Measurements from ENCODE around the gene TAF1L.

Gene TAF1L, protein sequence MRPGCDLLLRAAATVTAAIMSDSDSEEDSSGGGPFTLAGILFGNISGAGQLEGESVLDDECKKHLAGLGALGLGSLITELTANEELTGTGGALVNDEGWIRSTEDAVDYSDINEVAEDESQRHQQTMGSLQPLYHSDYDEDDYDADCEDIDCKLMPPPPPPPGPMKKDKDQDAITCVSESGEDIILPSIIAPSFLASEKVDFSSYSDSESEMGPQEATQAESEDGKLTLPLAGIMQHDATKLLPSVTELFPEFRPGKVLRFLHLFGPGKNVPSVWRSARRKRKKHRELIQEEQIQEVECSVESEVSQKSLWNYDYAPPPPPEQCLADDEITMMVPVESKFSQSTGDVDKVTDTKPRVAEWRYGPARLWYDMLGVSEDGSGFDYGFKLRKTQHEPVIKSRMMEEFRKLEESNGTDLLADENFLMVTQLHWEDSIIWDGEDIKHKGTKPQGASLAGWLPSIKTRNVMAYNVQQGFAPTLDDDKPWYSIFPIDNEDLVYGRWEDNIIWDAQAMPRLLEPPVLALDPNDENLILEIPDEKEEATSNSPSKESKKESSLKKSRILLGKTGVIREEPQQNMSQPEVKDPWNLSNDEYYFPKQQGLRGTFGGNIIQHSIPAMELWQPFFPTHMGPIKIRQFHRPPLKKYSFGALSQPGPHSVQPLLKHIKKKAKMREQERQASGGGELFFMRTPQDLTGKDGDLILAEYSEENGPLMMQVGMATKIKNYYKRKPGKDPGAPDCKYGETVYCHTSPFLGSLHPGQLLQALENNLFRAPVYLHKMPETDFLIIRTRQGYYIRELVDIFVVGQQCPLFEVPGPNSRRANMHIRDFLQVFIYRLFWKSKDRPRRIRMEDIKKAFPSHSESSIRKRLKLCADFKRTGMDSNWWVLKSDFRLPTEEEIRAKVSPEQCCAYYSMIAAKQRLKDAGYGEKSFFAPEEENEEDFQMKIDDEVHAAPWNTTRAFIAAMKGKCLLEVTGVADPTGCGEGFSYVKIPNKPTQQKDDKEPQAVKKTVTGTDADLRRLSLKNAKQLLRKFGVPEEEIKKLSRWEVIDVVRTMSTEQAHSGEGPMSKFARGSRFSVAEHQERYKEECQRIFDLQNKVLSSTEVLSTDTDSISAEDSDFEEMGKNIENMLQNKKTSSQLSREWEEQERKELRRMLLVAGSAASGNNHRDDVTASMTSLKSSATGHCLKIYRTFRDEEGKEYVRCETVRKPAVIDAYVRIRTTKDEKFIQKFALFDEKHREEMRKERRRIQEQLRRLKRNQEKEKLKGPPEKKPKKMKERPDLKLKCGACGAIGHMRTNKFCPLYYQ (N-terminal part only)

DNA sequence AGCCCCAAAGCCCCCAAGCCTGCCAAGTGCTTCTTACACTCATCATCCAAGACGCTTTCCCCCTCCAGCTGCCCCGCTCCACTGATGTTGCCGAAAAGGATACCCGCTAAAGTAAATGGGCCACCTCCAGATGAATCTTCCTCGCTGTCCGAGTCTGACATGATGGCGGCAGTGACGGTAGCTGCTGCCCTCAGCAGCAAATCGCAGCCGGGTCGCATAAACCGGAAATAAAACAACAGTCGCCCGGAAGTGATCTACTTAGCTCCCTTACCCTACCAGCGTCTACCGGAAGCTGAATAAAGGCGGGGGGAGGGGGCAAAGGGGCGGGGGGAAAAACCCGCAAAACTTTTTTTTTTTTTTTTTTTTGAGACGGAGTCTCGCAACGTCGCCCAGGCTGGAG lies at the start of gene TAF1L:
TSS of gene TAF1L (minus strand) at position 308 of the 400 bp plus-strand sequence. CDS start at position 218, 90 bp downstream.
- TF ChIP-seq GATA3 (IDR thresholded peaks at IDR 0.05; ENCODE audit: low read depth, low read length) = no peak

DNA sequence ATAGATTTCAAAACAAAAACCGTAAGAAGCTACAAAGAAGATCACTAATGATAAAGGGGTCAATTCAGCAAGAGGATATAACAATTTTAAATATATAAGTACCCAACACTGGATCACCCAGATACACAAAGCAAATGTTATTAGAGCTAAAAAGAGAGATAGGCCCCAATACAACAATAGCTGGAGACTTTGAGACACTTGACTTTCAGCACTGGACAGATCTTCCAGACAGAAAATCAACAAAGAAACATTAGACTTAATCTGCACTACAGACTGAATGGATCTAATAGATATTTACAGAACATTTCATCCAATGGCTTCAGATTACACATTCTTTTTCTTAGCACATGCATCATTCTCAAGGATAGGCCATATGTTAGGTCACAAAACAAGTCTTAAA lies 46.3 kb upstream of the TAF1L start:
- TF ChIP-seq GATA2 (IDR thresholded peaks at IDR 0.05; ENCODE audit: low read depth, low read length) = no peak
- TF ChIP-seq GATA3 (IDR thresholded peaks at IDR 0.05; ENCODE audit: low read depth, low read length) = no peak

DNA sequence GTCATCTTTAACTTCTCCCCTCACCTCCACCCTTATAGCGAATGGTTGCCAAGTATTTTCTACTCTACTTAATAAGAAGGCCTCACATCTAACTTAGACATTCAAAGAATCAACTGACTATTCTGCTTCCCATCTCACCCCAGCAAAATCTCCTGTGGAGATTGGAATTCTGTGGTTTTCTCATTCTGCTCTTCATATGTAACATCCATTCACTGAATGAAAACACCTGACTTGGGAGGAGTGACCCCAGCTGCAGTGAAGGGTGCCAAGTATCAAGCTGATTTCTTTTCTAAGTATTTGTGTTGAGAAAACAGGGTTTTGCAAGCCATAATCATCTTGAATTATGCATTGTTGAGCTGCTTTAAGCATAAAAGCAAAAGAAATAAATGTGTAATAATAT lies 42.5 kb upstream of the TAF1L start:
- TF ChIP-seq GATA2 (IDR thresholded peaks at IDR 0.05; ENCODE audit: low read depth, low read length) (no peak), GATA3 (IDR thresholded peaks at IDR 0.05; ENCODE audit: low read depth, low read length) (no peak)

DNA sequence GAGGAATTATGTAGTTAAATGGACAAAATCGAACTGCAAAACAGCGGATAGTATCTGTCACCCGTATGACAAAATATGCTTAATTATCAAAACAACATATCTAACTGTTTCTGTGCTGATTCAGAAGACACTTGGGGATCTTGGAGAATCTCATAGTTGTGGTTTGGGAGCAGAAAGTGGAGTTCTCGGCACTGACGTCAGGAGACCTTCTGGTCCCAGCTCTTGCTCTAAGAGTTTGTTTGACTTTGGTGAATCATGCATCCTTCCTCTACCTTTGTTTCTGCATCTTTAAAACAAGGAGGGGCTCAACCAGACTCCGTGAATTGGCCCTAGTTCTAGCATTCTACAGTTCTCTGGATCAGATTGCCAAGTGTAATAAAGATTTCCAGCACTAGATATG lies 37.0 kb upstream of the TAF1L start:
- TF ChIP-seq GATA2 (IDR thresholded peaks at IDR 0.05; ENCODE audit: low read depth, low read length) = no peak
- TF ChIP-seq GATA3 (IDR thresholded peaks at IDR 0.05; ENCODE audit: low read depth, low read length) = no peak

DNA sequence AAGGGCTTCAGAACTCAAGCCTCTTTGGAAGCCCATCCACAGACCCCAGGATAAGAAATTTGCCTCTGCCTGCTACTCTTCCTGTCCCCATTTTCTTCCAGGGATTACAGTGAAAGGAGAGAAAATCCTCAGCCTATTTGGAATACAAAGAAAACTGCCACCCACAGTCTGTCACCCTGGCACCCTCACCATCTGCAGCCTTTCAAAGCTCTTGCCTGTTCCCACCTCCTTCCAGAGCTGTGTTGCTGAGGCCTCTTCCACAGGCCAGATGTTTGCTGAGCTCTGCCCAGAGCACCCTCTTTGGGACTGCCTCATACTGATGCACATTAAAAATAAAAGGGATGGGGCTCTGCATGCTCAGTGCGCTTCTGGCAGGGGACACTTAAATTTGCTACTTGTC lies 35.9 kb upstream of the TAF1L start:
- TF ChIP-seq GATA3 (IDR thresholded peaks at IDR 0.05; ENCODE audit: low read depth, low read length) = no peak

DNA sequence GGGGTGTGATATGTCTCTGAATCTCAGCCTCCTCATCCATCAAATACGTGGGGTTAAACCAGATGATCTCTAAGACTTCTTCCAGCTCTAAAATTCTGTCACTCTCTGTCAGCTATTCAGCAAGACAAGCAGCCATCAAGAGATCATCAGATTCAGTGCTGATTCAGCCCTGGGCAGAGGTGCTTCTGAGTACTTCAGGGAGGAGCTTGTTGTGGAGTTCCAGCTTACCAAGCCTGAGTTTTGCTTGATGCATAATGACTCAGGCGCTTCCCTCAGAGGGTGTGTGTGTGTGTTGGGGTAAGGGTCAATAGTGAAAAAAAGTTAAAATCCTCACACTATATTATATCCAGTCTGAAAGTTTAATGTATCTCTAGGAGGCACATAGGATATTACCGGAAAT lies 29.6 kb upstream of the TAF1L start:
- TF ChIP-seq GATA2 (IDR thresholded peaks at IDR 0.05; ENCODE audit: low read depth, low read length) (no peak), GATA3 (IDR thresholded peaks at IDR 0.05; ENCODE audit: low read depth, low read length) (no peak)

DNA sequence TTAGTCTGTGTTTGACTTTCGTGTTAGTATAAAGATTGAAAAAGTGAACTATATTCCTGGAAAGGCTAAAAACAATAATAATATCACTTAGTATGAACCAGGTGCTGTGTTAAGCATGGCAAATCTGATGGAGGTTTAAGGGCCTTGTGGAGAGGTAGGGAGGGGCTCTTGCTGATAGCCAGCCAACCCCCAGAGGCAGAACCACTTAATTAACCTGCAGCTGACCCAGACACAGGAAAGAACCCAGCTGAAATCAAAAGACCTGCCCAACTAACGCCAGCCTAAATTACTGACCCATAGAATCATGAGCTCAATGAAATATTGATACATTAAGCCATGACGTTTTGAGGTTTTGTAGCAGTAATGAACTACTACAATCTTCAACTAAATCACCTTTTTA lies 28.3 kb upstream of the TAF1L start:
- TF ChIP-seq GATA3 (IDR thresholded peaks at IDR 0.05; ENCODE audit: low read depth, low read length) = no peak

DNA sequence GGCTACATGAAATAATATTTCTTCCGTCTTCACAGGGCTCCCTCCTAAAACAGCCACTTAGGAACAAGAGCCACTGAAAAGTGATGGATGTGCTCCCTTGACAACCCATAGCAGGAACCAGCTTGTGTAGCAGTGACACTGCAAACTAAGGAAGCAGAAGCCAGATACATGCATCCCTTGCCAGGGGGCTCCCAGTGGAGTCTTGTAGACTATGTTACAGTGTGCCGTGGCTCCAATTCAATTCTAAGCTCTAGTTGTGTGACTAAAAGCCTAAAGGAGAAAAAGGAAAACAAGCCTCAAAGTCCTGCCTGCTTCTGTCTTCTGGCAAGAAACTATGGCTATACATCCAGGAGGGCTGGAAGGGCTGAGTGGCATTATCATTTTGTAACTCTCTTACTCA lies 12.2 kb upstream of the TAF1L start:
- TF ChIP-seq GATA2 (IDR thresholded peaks at IDR 0.05; ENCODE audit: low read depth, low read length) (no peak), GATA3 (IDR thresholded peaks at IDR 0.05; ENCODE audit: low read depth, low read length) (no peak)

DNA sequence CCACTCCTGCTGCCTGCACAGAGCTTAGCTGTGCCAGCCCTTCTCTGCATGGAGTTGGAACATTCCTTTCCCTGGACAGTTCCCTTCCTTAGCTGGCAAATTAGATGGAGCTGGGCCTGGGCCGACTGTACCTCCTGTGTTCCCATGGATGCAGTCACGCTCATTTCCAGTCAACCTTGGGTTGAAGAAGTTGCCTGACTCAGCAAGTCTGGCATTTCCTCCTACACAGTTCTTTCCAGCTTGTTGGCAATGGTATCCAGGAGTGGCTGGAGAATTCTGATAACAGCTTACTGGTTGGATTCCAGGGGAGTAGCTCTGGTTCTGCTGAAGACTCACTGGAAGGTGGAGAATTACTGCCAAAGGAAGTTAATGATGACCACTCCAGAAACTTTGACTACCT lies 9.2 kb upstream of the TAF1L start:
- TF ChIP-seq GATA2 (IDR thresholded peaks at IDR 0.05; ENCODE audit: low read depth, low read length) (no peak), GATA3 (IDR thresholded peaks at IDR 0.05; ENCODE audit: low read depth, low read length) (no peak)

DNA sequence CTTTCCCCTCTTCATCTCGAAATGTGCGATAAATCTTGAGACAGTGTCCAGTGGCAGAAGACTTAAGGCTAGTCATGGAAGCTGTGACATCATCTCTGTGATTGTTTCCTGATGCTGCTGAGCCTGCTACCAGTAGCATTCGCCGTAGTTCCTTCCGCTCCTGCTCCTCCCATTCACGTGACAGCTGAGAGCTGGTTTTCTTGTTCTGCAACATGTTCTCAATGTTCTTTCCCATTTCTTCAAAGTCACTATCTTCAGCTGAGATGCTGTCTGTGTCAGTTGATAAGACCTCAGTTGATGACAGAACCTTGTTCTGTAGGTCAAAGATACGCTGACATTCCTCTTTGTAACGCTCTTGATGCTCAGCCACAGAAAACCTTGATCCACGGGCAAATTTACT lies 3.5 kb downstream of the TAF1L start:
- TF ChIP-seq GATA3 (IDR thresholded peaks at IDR 0.05; ENCODE audit: low read depth, low read length) (no peak), GATA2 (IDR thresholded peaks at IDR 0.05; ENCODE audit: low read depth, low read length) (no peak)

DNA sequence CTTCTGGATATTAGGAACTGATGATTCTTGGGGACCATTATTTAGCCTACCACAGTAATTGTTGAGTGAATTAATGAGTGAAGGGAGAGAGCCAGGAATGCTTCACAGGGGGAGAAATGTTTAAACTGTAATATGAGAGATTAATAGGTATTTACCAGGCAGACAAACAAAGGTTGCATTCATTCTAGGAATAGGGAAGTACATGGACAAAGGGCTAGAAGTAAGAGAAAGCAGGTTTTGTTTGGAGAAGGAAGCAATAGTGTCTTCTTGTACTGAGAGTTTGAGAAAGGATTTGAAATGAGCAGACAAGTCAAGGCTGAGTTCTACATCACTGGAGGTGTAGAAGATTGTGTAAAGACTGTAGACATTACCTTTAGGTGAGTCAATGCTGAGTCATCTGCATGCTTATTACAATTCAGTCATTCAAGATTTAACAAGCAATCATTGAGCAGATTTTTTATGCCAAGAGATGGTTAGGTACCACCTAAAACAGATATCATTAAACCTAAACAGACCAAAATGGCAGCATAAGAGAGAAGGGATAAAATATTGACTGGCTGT lies 8.0 kb downstream of the TAF1L start:
- TF ChIP-seq GATA2 (IDR thresholded peaks at IDR 0.05; ENCODE audit: low read depth, low read length) (no peak), GATA3 (IDR thresholded peaks at IDR 0.05; ENCODE audit: low read depth, low read length) (no peak)

DNA sequence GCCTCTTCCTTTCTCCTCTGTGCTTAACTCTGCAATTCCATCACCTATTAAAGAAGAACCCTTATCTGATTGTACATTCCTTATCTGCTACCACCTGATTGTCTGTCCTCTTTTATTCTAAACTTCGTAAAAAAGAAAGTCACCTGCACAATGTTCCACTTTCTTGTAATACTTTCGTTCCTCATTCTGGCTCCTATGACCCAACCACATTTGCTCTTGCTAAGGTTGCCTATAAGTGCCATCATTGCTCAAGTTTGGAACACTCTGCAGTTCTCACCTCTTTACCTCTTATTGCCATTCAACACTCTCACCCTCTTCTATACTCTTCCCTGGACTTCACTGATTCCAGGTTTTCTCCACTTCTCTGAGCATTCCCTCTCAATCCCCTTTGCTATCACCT lies 10.1 kb downstream of the TAF1L start:
- TF ChIP-seq GATA3 (IDR thresholded peaks at IDR 0.05; ENCODE audit: low read depth, low read length) (no peak), GATA2 (IDR thresholded peaks at IDR 0.05; ENCODE audit: low read depth, low read length) (no peak)

DNA sequence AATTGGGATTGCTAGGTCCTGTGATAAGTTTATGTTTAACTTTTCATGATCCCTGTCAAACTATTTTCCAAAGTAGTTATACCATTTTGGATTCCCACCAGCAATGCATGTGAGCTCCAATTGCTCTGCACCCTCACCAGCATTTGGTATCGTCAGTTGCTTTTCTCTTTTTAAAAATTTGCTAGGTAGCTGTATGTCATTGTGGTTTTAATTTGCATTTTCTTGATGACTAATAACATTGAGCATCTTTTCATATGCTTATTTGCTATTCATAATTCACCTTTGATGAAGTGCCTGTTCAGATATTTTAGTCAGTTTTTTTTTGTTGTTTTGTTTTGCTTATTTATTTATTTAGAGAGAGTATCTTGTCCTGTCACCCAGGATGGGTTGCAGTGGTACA lies 12.5 kb downstream of the TAF1L start:
- TF ChIP-seq GATA2 (IDR thresholded peaks at IDR 0.05; ENCODE audit: low read depth, low read length) (no peak), GATA3 (IDR thresholded peaks at IDR 0.05; ENCODE audit: low read depth, low read length) (no peak)

DNA sequence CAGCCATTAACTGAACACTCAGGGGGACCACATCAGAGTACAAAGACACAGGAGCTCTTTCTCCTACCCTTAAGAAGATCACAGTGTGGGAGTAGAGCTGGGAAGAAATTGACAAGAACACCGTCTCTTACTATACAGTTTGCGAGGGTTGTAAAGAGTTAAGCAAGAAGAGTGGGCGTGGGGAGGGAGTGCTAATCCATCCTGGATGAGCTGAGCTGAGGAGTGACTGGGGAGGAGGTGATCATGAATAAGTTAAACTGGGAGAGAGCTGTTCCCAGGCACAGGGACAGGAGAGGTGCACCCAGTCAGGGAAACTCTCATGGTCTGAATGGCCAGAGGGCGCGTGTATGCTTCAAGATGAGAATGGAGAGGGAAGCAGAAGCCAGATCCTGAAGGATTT lies 17.2 kb downstream of the TAF1L start:
- TF ChIP-seq GATA2 (IDR thresholded peaks at IDR 0.05; ENCODE audit: low read depth, low read length) (no peak), GATA3 (IDR thresholded peaks at IDR 0.05; ENCODE audit: low read depth, low read length) (no peak)

Measured in SH-SY5Y (cell line).